ENCODE measurements around the gene PDCD1. TPM values are rescaled to one million over a fixed set of nuclear protein-coding genes. Genes with fewer than 3 reads are reported as not detected.
A peak's percentile ranks its signal among the peaks of the same experiment; 100 is the strongest.

PDCD1 gene
- total and polyA plus RNA-seq, 12 donors: 1.3 to 14.2 (median 3.2) TPM

- intact Hi-C loops (cut with DNase I): loop anchor here in 1 of 10 donors (10.0 kb wide), 1 partner anchor 124 kb away; the partner anchor contains the start of gene D2HGDH
- H3K36me3 ChIP-seq: no peaks in the 10 kb centered on the region
- DNase-seq (peak in 1 of 2 donors; percentile 23), ATAC-seq (peak in 6 of 8 donors; percentile 1 to 12 (median 2))
- H3K27ac ChIP-seq: peak overlapping the region; percentile 80 to 98 (median 92)
- peak overlapping the region in 2 of 10 donors; percentile 42 to 47 for H3K4me3 ChIP-seq
- H3K9me3 ChIP-seq: no peaks in the 10 kb centered on the region
- H3K4me1 ChIP-seq: peaks cover 27 to 47% (median 33%) of the 10 kb centered on the region in 9 donors
- WGBS, 2 donors: 35 to 40% methylated on average over 8 to 9 of the region's 9 CpGs
- H3K27me3 ChIP-seq: peaks cover 0 to 22% (median 16%) of the 10 kb centered on the region in 7 donors
- TF ChIP-seq CTCF (IDR thresholded peaks at IDR 0.05): no peak
These were observed 332 bp upstream of the PDCD1 start for GRCh38 chr2:241859017-241859435.

- Histone ChIP-seq H3K27ac (peak overlapping the region in 5 of 10 donors; percentile 86 to 98 (median 95)), H3K36me3 (no peaks in the 10 kb centered on the region), H3K4me3 (peak overlapping the region in 1 of 10 donors; percentile 47), H3K9me3 (no peaks in the 10 kb centered on the region), H3K27me3 (peaks cover 0 to 8% (median 6%) of the 10 kb centered on the region in 7 donors), H3K4me1 (peaks cover 27 to 45% (median 36%) of the 10 kb centered on the region in 9 donors)
- WGBS, 2 donors: 83 to 87% methylated on average over 18 of the region's 18 CpGs
- DNase-seq (no peak), ATAC-seq (no peak)
- TF ChIP-seq CTCF (IDR thresholded peaks at IDR 0.05): no peak
- intact Hi-C loops (cut with DNase I): loop anchor here in 1 of 10 donors (10.0 kb wide), 1 partner anchor 123 kb away; the partner anchor contains the start of gene D2HGDH
These were observed 1.0 kb downstream of the PDCD1 start for GRCh38 chr2:241857572-241858121.

- no peak for TF ChIP-seq CTCF (IDR thresholded peaks at IDR 0.05)
- Histone ChIP-seq H3K9me3 (no peaks in the 10 kb centered on the region), H3K36me3 (no peaks in the 10 kb centered on the region), H3K4me3 (peak overlapping the region in 1 of 10 donors; percentile 47), H3K4me1 (peaks cover 27 to 45% (median 36%) of the 10 kb centered on the region in 9 donors), H3K27me3 (peaks cover 0 to 3% (median 2%) of the 10 kb centered on the region in 7 donors), H3K27ac (peak overlapping the region in 3 of 10 donors; percentile 8 to 92 (median 31))
- intact Hi-C loops (cut with DNase I): loop anchor here in 1 of 10 donors (10.0 kb wide), 1 partner anchor 122 kb away; the partner anchor contains the start of gene D2HGDH
- WGBS, 2 donors: 90 to 93% methylated on average over 27 to 28 of the region's 28 CpGs
- DNase-seq (peak in 1 of 2 donors; percentile 13), ATAC-seq (no peak)
These were observed 1.6 kb downstream of the PDCD1 start for GRCh38 chr2:241857041-241857541.

GRCh38 chr2:241855888-241856422 is 2.7 kb downstream of the PDCD1 start:
- TF ChIP-seq CTCF (IDR thresholded peaks at IDR 0.05): no peak
- H3K27me3 ChIP-seq: no peaks in the 10 kb centered on the region
- peaks cover 27 to 45% (median 36%) of the 10 kb centered on the region in 9 donors for H3K4me1 ChIP-seq
- intact Hi-C loops (cut with DNase I): loop anchor here in 1 of 10 donors (10.0 kb wide), 1 partner anchor 121 kb away; the partner anchor contains the start of gene D2HGDH
- WGBS, 2 donors: 82% methylated on average over 20 of the region's 20 CpGs
- ATAC-seq (no peak), DNase-seq (no peak)
- no peaks in the 10 kb centered on the region for H3K9me3 ChIP-seq
- H3K36me3 ChIP-seq: no peaks in the 10 kb centered on the region
- peak overlapping the region in 3 of 10 donors; percentile 69 to 82 (median 77) for H3K27ac ChIP-seq
- H3K4me3 ChIP-seq: no peak overlapping the region
